ENCODE results near the gene F12.
"Not testable (repeated sequence)": the region's sequence is repeated elsewhere in the genome, so short reads cannot be mapped to it uniquely, and the experiment has no call there.

The F12 gene

GRCh38 chr5:177432143-177432838 is 22.9 kb upstream of the F12 start:
- no peak for DNase-seq

GRCh38 chr5:177431317-177432142 is 22.2 kb upstream of the F12 start:
- no peak for DNase-seq

- no peak for DNase-seq
Measured at GRCh38 chr5:177430972-177431316, 21.6 kb upstream of the F12 start.

GRCh38 chr5:177430140-177430951 is 21.0 kb upstream of the F12 start:
- DNase-seq: no peak

GRCh38 chr5:177429248-177430040 is 20.1 kb upstream of the F12 start:
- DNase-seq: no peak

- DNase-seq: no peak
Measured at GRCh38 chr5:177428574-177429217, 19.3 kb upstream of the F12 start.

GRCh38 chr5:177427919-177428573 is 18.7 kb upstream of the F12 start:
- DNase-seq: no peak

GRCh38 chr5:177427211-177427822 is 18.0 kb upstream of the F12 start:
- peak; percentile 47 for DNase-seq

- DNase-seq: peak; percentile 69
Measured at GRCh38 chr5:177426566-177427210, 17.3 kb upstream of the F12 start, which contains the start of gene GRK6. Gene GRK6 (plus strand): TSS chr5:177426676. CDS start chr5:177426846, 170 bp downstream.

GRCh38 chr5:177425801-177426565 is 16.6 kb upstream of the F12 start:
- peak; percentile 100 for DNase-seq

- DNase-seq: no peak
Measured at GRCh38 chr5:177425196-177425800, 15.9 kb upstream of the F12 start.

GRCh38 chr5:177423671-177424070 is 14.3 kb upstream of the F12 start:
- no peak for DNase-seq

- DNase-seq: peak; percentile 48
Measured at GRCh38 chr5:177421062-177421798, 11.9 kb upstream of the F12 start.

GRCh38 chr5:177420472-177420871 is 11.1 kb upstream of the F12 start:
- not testable (repeated sequence) for DNase-seq

GRCh38 chr5:177419046-177419445 is 9.7 kb upstream of the F12 start:
- no peak for DNase-seq

GRCh38 chr5:177417081-177417480 is 7.7 kb upstream of the F12 start:
- not testable (repeated sequence) for DNase-seq

- no peak for DNase-seq
Measured at GRCh38 chr5:177414481-177414880, 5.1 kb upstream of the F12 start.

GRCh38 chr5:177412603-177413233 is 3.4 kb upstream of the F12 start:
- DNase-seq: no peak

Measured in eye (tissue), 1 donor.